ENCODE results near the gene PIGM. TPM values are rescaled to one million over a fixed set of nuclear protein-coding genes. Genes with fewer than 3 reads are reported as not detected.
A peak's percentile ranks its signal among the peaks of the same experiment; 100 is the strongest.

The PIGM gene
- total and polyA plus RNA-seq, 8 donors = 0.76 to 8.7 (median 4.0) TPM

GRCh38 chr1:160079448-160079847, 47.7 kb upstream of the PIGM start:
- TF ChIP-seq POLR2AphosphoS5 (IDR thresholded peaks at IDR 0.05) = no peak
- TF ChIP-seq CTCF (IDR thresholded peaks at IDR 0.05) = no peak
- no peak for TF ChIP-seq EP300 (IDR thresholded peaks at IDR 0.05)
- no peak for TF ChIP-seq POLR2A (IDR thresholded peaks at IDR 0.05)
- H3K27ac ChIP-seq = no peak overlapping the region
- H3K4me3 ChIP-seq = no peak overlapping the region
- H3K4me1 ChIP-seq = peaks cover 9 to 22% (median 10%) of the 10 kb centered on the region in 4 donors
- no peaks in the 10 kb centered on the region for H3K9me3 ChIP-seq
- H3K27me3 ChIP-seq = peaks cover 7 to 75% (median 41%) of the 10 kb centered on the region in 3 donors
- 67 to 72% (median 68%) methylated on average over 4 of the region's 4 CpGs for WGBS, 5 donors
- no peak for DNase-seq
- H3K36me3 ChIP-seq = no peaks in the 10 kb centered on the region
- intact Hi-C loops (cut with DNase I; ENCODE audit: low total_unique reads) = no loop called here

GRCh38 chr1:160078512-160079195, 46.9 kb upstream of the PIGM start:
- Histone ChIP-seq H3K27me3 (peaks cover 7 to 67% (median 33%) of the 10 kb centered on the region in 3 donors), H3K36me3 (no peaks in the 10 kb centered on the region), H3K4me1 (peaks cover 2 to 14% (median 2%) of the 10 kb centered on the region in 4 donors), H3K4me3 (no peak overlapping the region), H3K9me3 (no peaks in the 10 kb centered on the region), H3K27ac (no peak overlapping the region)
- 13 to 24% (median 17%) methylated on average over 7 to 8 of the region's 8 CpGs for WGBS, 5 donors
- no peak for TF ChIP-seq POLR2AphosphoS5 (IDR thresholded peaks at IDR 0.05)
- TF ChIP-seq CTCF (IDR thresholded peaks at IDR 0.05) = peak in 5 of 7 experiments; percentile 27 to 71 (median 56)
- peak; percentile 60 to 62 for DNase-seq
- intact Hi-C loops (cut with DNase I; ENCODE audit: low total_unique reads) = no loop called here

GRCh38 chr1:160077486-160077885, 45.7 kb upstream of the PIGM start:
- no peaks in the 10 kb centered on the region for H3K36me3 ChIP-seq
- H3K4me3 ChIP-seq = no peak overlapping the region
- H3K27ac ChIP-seq = no peak overlapping the region
- DNase-seq = no peak
- intact Hi-C loops (cut with DNase I; ENCODE audit: low total_unique reads) = no loop called here
- H3K4me1 ChIP-seq = peaks cover 0 to 9% (median 0%) of the 10 kb centered on the region in 4 donors
- H3K9me3 ChIP-seq = no peaks in the 10 kb centered on the region
- TF ChIP-seq POLR2A (IDR thresholded peaks at IDR 0.05) (no peak), CTCF (IDR thresholded peaks at IDR 0.05) (no peak), EP300 (IDR thresholded peaks at IDR 0.05) (no peak), POLR2AphosphoS5 (IDR thresholded peaks at IDR 0.05) (no peak)
- H3K27me3 ChIP-seq = peaks cover 7 to 61% (median 21%) of the 10 kb centered on the region in 3 donors

- no peaks in the 10 kb centered on the region for H3K9me3 ChIP-seq
- H3K27me3 ChIP-seq = peaks cover 7 to 51% (median 10%) of the 10 kb centered on the region in 3 donors
- H3K4me3 ChIP-seq = no peak overlapping the region
- DNase-seq = no peak
- no peaks in the 10 kb centered on the region for H3K36me3 ChIP-seq
- intact Hi-C loops (cut with DNase I; ENCODE audit: low total_unique reads) = no loop called here
- 71 to 91% (median 81%) methylated on average over 3 of the region's 3 CpGs for WGBS, 5 donors
- TF ChIP-seq POLR2A (IDR thresholded peaks at IDR 0.05) = no peak
- H3K4me1 ChIP-seq = peaks cover 0 to 7% (median 0%) of the 10 kb centered on the region in 4 donors
- no peak overlapping the region for H3K27ac ChIP-seq
These were observed 44.5 kb upstream of the PIGM start for GRCh38 chr1:160076295-160076694.

- Histone ChIP-seq H3K27ac (no peak overlapping the region), H3K4me3 (no peak overlapping the region), H3K27me3 (peaks cover 7 to 51% (median 8%) of the 10 kb centered on the region in 3 donors), H3K9me3 (no peaks in the 10 kb centered on the region), H3K36me3 (no peaks in the 10 kb centered on the region), H3K4me1 (peaks cover 0 to 7% (median 2%) of the 10 kb centered on the region in 4 donors)
- intact Hi-C loops (cut with DNase I; ENCODE audit: low total_unique reads) = no loop called here
- TF ChIP-seq POLR2A (IDR thresholded peaks at IDR 0.05) = no peak
- TF ChIP-seq CTCF (IDR thresholded peaks at IDR 0.05) = no peak
- TF ChIP-seq EP300 (IDR thresholded peaks at IDR 0.05) = no peak
- TF ChIP-seq POLR2AphosphoS5 (IDR thresholded peaks at IDR 0.05) = no peak
- WGBS, 5 donors = 49 to 58% (median 53%) methylated on average over 2 of the region's 2 CpGs
- no peak for DNase-seq
These were observed 44.0 kb upstream of the PIGM start for GRCh38 chr1:160075836-160076235.
